Activated CD4-positive, CD25-positive, alpha-beta regulatory T cell (primary cell): ENCODE data around the gene MYL5.
"Not testable (repeated sequence)": the region's sequence is repeated elsewhere in the genome, so short reads cannot be mapped to it uniquely, and the experiment has no call there.

Source experiments
- DNase-seq, 4 experiments: peaks; one replicate each; lab custom pipeline; 2025; lab: John Stamatoyannopoulos, UW

MYL5 gene

DNA sequence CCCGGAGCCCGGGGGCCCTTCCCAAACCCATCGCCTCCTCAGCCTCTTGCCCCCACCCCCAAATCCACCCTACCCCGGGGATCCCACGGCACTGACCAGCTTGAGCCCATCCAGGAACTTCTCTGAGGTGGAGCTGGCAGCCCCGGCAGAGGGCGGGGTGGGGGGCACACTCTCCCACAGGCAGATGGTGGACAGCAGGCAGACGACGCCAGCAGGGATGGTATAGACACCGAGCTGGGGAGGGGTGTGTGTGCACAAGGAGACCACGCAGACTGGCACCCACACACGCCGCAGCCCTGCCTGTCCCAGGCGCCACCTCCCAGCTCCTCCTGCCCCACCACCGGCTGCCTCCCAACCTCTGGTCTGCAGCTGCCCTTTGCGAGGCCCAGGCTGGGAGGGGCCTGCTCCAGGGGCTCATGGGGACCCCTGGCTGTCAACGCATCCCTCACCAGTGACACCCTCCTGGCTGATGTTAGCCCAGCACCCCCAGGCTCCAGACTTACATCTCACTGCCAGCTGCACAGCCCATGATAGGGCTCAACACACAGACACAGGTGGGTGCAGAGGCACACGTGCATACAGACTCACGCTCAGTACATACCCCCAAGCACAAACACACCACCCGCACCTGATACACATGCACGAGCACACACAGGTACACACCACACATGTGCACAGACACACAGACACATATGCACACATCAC, 10.4 kb downstream of the MYL5 start:
- DNase-seq = no peak

DNA sequence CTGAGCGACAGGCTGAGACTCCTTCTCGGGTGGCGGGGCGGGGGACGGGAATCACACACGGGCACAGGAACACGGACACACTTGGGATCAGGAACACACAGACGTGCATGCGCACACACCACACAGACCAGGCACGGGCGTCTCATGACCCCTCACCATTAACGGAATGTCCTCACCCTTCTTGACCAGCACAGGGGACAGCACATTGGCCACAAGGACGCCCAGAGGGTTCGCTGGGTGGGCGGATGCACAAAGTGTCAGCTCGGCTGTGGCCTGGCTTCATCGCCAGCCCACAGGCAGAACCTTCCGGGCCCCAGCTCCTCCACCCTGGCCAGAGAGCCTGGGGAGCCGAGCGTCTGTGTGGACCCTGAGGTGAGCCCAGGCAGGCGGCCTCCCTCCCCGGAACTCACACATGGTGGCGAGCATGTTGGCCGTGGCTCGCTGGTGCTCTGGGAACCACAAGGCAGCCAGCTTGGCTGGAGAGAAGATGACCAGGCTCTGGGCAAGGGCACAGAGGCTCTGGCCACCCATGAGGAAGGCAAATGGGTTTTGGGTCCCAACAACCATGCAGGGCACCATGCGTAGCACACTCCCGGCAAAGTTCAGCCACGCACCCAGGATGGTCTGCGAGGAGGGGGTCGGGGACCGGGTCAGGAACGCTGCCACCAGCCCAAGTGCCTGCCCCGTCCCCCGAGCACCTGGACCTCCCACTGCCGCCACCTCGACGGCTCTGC, 11.5 kb downstream of the MYL5 start:
- DNase-seq = no peak

DNA sequence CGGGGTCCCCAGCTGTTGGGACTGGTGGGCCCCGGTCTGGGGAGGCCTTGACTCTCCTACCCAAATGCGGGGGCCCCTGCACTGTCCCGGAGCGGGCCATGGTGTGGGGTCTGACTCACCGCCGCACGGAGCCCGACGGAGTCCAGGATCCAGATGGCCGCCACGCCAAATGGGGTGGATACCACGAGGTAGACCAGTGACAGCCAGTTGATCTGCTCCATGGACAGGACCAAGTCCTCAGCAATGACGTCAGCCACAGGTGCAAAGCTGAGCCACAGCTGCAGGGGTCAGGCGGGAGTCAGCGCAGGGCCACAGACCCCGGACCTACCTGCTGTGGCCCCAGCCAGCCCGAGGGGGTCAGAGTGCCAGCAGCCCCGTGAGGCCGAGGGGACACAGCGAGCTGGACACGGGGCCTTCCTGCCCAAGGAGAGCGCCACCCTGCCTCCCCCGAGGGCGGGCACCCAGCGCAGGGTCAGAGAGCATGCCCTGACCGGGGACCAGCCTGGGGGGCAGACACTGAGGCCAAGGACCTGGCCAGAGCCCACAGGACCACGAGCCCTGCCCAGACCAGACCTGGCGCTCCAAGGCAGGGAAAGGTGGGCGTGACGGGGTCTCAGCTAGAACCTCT, 12.2 kb downstream of the MYL5 start:
- no peak for DNase-seq

DNA sequence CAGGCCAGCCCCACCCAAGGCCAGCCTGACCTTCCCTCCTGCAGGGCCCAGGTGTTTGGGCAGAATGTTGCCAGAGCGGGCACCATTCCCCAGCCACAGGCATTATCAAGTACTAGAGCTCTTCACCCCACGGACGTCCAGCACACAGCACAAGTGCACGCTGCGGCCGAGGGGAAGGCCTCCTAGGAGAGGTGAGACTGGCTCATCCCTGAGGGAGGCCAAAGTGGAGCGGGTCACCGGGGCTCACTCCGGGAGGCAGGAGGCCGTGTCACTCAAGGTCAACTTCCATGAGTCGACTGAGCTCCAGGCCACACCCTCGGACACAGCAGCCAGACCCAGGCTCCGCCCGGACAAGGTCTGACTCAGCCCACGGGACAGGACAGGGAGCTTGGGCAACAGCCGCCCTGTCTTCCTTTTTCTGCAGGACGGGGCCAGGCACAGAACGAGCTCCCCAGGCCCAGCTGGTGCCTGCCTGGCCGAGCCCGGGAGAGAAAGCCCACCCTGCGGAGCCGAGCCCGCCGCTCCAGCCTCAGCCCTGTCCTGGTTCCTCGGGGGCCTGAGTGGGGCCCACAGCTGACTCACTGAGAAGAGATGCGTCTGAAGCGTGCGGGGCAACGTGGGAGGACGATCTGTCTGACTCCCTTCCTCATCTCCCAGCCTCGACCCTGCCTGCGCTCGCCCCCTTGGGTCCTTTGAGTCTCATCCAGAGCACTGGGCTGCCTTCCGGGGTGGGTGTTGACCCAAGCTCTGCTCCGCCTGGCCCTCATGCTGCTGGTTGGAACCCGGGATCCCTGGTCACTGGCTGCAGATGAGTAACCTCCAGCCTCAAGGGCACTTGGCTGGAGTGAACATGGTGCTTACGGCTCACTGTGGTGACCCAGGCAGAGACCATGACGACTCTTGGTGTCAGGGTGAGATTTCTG, 13.0 kb downstream of the MYL5 start:
- no peak for DNase-seq

DNA sequence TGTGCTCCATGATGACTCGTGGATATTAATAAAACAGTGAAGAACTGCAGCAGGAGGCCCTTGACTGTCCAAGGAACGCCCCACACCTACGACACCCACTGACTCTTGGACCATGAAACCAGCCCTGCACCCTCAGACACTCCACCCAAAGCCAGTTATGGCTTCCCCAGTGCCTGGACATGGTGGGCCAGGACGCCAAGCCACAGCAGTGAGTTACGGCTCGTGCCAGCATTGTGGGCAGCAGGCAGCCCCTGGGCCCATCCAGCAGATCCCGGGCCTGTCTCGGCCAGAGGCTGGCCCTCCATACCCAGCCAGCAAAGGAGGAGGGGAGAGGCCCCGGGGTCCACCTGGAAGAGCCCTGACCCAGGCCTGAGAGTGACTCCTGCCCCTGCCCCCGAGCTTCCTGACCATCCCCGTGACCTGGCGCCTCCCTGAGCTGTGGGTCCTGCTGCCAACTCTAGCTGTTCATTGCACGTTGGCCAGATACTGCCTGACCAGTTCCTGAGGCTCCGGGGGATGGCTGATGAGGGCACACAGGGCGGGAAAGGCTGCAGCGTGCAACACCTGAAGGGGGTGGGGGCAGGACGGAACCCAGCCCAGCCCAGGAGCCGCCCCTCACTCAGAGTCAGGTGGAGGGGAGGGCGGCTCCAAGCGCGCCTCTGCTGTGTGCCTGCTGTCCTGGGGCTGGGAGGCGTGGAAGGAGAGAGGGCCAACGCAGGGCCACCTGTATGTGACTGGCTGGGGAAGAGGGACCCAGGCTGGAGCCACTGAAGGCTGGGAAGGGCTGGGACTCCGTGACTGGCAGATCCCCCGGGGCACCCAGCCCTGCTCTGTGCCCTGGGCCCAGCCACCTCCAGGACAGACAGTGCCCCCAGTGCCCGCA, 13.9 kb downstream of the MYL5 start:
- no peak for DNase-seq

DNA sequence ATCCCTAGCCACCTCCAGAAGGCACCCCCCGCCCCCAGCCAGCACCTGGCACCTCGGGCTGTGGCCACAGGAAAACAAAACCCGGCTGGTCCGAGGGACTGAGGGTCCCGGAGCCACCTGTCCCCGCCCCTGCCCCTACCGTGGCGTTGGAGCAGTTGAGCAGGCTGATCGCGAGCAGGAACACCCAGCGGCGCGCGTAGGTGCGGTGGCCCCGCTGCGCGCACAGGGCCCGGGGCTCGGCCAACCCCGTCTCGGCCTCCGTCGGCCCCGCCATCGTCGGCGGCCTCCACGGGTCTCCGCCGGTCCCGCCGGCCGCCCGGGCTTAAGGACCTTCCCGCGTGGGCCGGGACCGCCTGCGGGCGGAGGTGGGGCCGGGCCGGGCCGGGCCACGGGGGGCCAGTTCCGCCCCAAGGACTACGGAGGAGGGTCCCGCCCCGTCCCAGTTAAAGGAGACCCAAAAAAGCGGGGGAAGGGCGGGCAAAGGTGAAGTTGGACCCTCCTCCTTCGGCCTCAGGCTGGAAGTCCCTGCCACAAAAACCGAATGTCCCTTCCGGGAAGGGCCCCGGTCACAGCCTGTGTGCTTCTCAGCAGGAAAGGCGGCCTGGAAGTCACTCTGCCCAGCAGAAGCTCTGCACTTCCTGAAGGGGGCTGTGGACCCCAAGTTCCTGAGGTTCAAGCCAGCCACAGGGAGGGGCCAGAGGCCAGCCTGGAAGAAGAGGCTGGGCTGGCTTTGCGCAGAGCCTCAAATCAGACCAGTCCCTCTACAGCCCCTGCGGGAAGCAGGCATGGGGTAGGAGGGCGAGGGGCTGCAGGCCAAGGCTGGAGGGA, 14.7 kb downstream of the MYL5 start, which contains the start of gene SLC49A3:
SLC49A3 (minus strand) TSS at position 298 of the 828 bp plus-strand sequence; CDS start at position 274, 24 bp downstream.
- no peak for DNase-seq

DNA sequence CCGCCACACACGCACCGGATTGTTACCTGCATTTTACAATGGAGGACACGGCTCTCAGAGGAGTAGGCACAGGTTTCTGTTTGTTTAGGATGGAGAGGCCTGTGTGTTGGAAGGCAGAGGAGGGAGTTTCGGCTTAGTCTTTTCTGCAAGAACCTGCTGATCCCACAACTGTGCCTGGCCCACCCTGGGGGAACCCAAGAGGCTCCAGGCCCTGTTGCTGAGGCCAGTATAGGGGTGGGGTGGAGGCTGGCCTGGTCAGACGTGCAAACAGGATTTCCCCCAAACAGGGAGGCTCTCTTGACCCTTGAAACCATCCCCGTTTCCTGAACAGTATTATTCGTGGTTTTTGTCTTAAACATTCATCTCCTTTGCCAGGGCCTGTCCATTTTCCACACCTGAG, 15.4 kb downstream of the MYL5 start:
- DNase-seq = no peak

DNA sequence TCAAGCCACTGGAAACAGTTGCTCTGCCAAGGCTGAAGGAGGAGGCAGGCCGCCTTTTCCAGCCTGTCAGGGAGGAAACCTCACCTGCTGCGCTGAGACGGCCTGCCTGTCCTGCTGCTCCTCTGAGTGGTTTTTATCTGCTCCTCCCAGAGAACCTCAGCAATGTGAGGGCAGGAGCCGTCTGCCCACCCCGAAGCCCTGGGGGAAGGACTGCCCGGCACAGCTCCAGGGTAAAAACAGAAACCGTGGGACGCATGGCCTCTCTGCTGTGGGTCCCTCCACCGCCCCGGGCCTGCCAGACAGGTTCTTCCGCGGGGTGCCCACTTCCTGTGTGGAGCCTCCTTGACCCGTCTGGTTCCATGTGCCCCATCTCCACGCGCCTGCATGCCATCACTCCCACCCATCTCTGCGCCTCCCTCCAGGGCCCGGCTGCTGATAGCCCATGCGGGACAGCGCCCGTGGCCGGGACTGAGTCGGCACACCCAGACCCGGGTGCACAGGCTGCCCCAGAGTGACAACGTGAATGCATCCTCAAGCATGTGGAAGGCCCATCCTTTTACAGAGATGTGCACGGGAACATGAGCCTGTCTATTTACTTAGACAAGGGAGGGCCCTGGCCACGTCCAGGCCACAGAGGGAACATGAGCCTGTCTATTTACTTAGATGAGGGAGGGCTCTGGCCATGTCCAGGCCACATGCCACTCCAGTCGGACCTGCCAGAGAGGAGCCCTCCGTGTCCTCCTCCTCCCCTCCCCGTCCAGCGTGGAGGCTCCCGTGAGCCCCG, 18.6 kb downstream of the MYL5 start:
- DNase-seq = no peak

DNA sequence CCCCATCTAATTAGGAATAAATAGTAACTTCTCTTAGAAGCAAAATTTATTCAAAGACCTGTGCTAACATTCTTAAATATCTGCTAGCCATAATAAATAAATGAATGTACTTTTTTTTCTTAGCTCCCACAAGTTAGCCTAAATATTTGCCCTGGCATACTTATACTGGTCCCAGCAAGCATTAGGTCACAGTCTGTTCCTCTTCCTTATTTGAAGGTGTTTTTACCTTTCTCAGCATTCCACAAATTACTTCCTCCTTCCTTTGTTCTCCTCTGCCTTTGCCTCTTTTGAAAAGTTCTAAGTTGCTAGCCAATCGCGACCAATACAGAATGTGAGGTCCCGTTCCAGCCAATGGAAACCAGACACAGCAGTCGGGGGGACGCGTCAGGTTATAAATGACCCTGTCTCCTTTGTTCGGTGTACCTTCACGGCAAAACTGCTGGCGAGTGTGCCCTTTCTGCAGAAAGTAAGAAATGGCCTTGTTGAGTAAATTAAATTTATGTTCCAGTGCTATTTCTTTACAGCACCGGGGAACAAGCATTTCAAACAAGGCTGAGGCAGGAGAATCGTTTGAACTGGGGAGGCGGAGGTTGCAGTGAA, 20.1 kb downstream of the MYL5 start:
- DNase-seq = not testable (repeated sequence)

DNA sequence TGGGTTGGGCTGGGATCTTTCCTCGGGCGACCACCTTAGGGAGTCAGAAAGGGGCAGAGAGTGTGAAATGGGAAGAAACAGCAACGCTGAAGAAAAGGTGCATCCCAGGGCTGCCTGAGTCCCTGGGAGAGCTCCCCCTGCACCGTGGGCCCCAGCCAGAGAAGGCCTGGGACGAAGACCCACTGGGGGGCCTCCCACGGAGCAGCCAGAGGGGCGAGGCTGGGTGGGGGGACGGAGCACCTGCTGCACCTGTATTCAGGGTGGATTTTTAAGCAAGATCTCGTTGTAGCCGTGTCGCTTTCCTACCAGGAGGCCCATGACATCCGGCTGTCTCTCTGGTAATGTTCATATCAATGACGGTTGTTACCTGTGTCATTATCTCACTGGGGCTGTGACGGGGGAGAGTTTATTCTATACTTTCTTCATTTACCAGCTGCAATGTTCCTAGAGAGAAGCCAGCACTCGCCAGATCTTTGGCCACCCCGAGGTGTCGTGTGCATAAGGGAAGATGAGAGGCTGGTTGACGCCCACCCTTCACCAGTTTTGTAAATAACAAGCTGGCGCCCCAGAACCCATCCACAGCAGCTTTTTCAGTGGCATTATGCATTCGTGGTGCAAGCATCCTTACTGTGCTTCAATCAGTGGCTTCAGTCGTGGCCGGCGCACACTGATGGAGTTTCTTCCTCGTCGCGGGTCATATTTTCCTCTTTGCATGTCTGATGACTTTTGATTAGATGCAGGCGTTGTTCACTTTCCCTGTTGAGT, 25.7 kb downstream of the MYL5 start:
- DNase-seq = no peak

DNA sequence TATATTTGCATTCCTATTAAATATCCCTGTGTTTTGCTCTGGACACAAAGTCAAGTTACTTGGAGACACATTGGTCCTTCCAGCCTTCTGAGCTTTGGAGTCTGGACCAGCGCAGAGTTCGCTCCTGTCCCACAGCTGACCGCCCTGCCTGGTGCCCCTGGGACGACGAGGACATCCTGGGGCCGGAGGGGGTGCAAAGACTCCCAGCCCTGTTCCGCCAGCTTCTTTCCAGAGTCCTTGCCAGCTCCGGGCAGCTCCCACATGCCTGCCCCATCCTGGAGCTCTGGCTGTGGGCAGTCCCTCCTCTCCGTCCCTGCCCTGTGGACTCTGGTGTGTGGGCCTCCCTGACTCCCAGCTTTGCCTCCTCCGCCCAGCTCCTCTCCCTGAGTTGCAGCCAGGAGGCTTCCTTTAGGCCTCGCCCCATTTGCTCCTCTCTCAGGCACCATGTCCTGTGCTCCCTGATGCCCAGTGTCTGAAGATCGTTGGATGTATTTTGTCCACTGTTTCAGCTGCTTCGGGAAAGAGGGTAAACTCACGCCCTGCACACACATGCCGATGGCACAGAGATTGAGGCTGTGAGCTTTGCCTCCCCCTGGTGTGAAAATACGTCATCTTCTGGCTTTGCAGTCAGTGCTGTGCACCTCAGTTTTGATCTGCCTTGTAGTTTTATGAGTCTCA, 26.4 kb downstream of the MYL5 start:
- no peak for DNase-seq

DNA sequence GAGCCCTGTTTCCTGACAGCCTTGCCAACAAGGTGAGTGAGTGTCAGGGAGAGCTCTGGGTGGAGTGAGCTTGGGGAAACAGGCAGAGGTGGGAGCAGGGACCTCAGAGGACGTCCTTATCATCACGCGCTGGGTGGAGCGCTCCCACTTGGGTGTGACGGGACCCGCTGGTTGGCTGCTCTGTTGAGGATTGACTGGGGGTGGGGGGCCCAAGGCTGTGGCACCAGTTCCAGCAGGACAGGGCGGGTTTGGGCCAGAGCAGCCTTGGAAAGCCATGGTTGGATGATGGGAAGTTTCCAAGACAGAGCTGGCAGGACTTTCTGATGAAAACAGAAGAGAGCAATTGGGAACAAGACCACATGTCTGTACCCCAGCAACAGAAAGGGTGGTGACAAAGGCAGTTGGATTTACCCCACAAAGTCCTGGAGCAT, 28.3 kb downstream of the MYL5 start:
- no peak for DNase-seq

DNA sequence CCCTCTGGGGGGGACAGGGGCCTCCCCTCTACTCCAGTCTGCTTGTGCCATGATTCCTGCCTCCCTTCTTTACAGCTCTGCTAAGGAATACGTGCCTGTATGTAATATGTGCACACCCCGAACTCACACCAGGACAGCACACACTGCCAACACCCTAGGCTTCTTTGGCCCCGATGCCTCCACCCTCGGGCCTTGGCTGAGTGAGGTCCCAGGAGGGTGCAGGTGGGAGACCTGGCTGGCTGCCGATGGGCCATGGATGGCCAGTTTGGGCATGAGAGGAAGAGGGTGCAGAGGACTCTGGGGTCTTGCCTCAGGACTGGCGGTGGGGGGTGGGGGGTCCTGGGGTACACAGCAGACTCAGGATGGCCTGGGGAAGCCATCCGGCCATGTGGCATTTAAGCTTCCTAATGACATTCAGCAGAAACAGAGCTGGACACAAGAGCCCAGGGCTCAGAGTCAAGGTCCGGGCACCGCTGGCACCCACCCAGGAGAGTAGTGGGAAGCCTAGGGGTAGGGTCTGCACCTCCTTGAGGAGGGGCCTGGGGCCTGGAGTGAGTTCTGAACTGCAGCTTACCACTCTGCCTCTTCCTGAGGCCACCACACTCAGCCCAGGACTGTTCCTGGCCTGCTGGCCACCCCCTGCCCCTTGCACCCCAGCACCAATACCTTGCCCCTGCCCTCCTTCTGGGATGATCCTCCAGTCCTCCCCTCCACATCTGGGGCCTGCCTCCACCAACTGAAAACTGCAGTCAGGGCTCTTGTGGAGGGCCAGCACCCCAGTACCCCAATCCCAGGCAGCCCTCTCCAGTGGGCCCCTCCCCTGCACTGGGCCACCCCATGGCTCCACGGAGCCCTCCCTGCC, 29.2 kb downstream of the MYL5 start:
- DNase-seq = no peak

DNA sequence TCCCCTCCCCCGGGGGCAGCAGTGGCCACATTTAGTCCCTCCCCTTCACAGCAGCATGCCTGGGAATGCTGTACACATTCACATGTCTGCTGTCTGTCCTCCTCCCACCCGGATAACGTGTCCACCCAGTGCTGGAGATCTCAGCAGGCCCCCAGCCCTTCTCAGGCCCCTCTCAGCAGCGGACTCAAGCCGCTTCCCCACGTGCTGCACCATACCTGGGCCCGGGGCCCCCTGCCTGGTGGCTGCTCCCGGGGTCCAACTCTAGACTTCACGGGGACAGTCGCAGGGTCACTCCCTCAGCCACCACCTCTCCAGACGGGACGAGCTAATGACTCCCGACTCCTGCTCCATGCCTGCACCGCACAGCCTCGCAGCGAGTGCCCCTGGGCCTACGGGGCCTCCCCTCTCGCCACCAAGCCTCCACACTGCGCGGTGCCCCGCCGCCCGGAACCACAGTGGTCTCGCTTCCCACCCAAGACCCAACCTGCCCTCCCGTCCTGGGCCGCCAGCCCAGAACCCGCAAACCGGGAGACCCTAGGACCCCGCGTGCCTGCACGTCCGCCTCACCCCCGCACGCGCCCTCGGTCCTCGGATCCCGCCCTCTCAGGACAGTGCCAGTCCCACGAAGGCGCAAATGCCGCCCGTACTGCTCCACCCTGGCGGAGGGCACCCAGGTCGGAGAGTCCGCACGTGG, 30.0 kb downstream of the MYL5 start:
- no peak for DNase-seq

DNA sequence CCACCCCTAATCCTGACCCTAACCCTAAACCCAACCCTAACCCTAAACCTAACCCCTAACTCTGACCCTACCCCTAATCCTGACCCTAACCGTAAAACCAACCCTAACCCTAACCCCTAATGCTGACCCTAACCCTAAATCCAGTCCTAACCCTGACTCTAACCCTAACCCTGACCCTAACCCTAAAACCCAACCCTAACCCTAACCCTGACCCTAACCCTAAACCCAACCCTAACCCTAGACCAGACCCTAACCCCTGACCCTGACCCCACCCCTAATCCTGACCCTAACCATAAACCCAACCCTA, 30.6 kb downstream of the MYL5 start:
- no peak for DNase-seq
